GM18505 (cell line): ENCODE data around the gene NELL1.

ENCODE experiments used
- ATAC-seq: cut with Tn5 transposase; IDR thresholded peaks from one replicate; pipeline ENCODE4 v1.9.1; 2021; ENCODE audit not compliant: unreplicated experiment
- POLR2A ChIP-seq: IDR thresholded peaks from 4 replicates; pipeline ENCODE4 v1.6.1; 2011; ENCODE audit warnings: borderline replicate concordance; ENCODE audit not compliant: insufficient read depth, insufficient read length; ENCODE audit errors: extremely low read depth

Gene NELL1

GRCh38 chr11:20934516-20934915 lies 265.1 kb downstream of the NELL1 start:
- ATAC-seq: no peak
- TF ChIP-seq POLR2A: no peak

DNA sequence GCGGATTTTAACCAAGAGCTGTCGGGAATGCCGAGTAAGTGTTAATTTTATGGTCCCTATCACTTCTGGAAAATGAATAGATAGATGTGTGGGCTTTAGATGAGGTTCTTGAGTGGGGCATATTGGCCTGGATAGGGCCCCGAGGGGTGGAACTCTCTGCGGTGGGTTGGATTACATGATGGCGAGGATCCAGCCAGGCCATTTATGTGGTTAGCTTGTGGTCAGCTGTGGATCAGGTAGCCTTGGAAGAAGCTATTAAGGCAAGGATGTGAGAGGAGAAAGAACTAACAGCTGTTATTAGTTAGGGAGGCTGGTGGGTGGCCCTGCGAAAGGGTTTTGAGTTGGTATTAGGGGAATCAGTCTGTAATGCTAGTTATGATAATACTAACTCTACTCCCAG lies 268.4 kb downstream of the NELL1 start:
- TF ChIP-seq POLR2A: no peak
- ATAC-seq: no peak

- no peak for ATAC-seq
- no peak for TF ChIP-seq POLR2A
Measured at GRCh38 chr11:20949585-20949984, 280.2 kb downstream of the NELL1 start.

GRCh38 chr11:20962581-20962980 lies 293.2 kb downstream of the NELL1 start:
- no peak for ATAC-seq
- TF ChIP-seq POLR2A: no peak

DNA sequence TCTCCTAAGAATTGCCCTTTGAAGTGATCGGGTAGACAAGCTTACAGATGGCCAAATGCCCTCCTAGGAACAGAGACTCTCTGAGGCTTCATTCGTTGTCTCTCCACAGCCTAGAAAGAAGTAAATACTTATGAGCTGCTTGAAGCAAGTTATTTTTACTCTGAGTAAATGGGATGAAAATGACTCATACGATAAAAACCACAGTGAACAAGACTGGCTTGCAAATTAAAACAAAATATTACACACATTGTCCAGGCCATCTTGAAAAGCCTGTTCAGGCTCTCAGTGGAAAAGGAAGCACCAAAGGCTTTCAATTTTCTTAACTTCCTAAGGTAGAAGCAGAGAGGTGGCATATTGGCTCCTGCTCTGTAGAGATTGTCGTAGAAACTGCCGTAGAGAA lies 294.2 kb downstream of the NELL1 start:
- TF ChIP-seq POLR2A: no peak
- no peak for ATAC-seq

DNA sequence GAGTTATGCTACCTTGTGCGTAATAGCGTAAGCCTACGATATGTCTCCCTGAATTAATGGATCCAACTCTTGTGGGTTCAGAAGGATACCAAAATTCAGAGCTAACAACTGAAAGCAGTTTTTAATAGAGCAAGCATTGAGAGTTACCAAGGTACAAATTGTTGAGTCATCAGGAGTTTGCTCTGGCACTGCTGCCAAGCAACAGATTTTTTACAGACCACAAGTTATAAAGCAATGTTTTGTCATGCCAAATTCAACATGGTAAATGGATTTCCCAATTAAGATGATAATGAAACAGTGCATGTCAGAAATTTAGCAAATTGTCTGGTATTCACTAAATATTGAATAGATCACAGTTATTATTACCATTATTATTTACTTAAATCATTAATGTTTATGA lies 295.6 kb downstream of the NELL1 start:
- ATAC-seq: no peak
- no peak for TF ChIP-seq POLR2A

DNA sequence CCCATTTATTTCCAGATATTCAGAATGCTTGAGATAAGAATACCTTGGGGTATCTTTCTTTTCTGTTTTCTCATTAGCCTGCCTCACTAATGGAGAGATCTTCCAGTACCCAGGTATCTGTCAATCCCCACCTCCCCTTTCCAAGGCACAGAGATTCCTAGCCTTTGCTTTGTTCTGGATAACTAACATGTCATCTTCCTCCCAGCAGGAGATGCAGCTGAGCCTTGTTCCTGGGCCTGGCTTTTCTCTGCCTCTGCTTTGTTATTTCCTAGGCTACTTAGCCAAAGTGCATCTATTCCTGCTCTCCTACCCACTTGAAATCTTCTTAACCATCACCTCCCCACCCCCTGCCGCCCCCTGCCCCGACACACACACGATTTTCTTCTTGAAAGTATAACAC lies 297.1 kb downstream of the NELL1 start:
- no peak for TF ChIP-seq POLR2A
- ATAC-seq: no peak

DNA sequence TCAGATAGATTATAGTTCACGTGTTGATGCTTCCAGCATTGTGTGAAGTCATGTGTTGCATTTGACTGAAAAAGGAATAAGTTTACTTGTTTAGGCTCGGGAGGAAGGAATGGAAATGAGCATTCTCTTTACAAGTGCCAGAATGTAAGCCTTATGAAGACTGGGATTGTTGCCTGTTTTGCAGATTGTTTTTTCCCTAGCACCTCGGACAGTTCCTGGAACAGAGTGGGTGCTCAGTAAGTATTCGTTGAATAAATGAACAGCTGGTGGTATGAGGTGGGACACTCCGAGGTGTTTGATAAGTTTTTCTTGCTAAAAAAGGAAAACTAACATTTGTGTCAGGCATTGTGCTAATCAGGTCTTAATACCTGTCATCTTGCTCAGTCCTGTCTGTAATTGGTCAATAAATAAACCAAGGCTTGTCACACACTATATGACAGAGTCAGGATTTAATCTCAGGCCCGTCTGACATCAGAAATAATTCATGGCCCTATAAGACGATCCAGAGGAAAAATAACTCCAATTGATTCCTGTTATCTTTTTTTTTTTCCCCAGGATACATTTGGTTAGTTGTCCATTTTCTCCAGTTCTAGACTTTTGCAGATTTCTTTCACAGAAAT lies 304.7 kb downstream of the NELL1 start:
- TF ChIP-seq POLR2A: no peak
- no peak for ATAC-seq

- no peak for TF ChIP-seq POLR2A
- no peak for ATAC-seq
Measured at GRCh38 chr11:20980736-20981135, 311.4 kb downstream of the NELL1 start.

GRCh38 chr11:20990447-20990846 lies 321.1 kb downstream of the NELL1 start:
- no peak for TF ChIP-seq POLR2A
- ATAC-seq: no peak

GRCh38 chr11:20991471-20991870 lies 322.1 kb downstream of the NELL1 start:
- no peak for ATAC-seq
- no peak for TF ChIP-seq POLR2A

DNA sequence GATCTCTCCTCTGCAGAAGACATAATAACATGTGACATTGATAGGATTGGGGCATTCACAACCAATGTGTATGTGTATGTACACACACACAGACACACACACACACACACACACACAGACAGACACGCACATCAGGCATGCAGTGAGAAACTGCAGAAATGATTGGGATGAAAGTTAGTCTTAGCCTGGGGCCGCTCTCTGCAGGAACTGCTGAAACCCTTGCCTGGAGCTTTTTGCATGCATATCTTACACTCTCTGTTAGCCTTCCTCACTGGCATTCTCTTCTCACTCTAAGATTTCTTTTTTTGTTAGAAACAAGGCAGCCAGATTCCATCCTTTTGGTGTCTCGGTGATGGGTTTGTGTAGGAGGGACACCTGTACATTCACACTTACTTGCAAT lies 337.9 kb downstream of the NELL1 start:
- TF ChIP-seq POLR2A: no peak

DNA sequence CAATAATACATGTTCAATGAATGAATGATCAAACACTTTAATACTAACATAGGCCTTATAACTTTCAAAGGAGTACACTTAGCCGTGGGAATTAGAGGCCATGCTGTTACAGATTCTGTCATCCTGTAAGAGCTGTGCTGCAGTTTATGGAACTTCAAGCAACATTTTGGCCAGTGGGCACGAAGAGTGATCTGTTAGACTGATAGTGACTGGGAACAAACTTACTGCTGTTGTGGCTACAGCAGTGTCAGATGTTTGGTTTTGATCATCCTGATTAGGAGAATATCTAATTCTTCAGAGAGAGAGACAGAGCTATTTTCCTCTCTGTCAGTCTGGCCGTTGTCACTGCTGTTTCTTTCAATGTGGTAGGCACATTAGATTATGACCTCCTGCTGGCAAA lies 348.9 kb downstream of the NELL1 start:
- no peak for ATAC-seq

More for the DNA sequence above, 337.9 kb downstream of the NELL1 start:
- ATAC-seq: no peak

GRCh38 chr11:21026685-21027084 lies 357.3 kb downstream of the NELL1 start:
- no peak for TF ChIP-seq POLR2A

More for the DNA sequence above, 348.9 kb downstream of the NELL1 start:
- no peak for TF ChIP-seq POLR2A

GRCh38 chr11:21037850-21038249 lies 368.5 kb downstream of the NELL1 start:
- no peak for ATAC-seq
- TF ChIP-seq POLR2A: no peak

More at GRCh38 chr11:21026685-21027084, 357.3 kb downstream of the NELL1 start:
- ATAC-seq: no peak

GRCh38 chr11:21038801-21039200 lies 369.4 kb downstream of the NELL1 start:
- no peak for ATAC-seq
- no peak for TF ChIP-seq POLR2A

- no peak for ATAC-seq
- TF ChIP-seq POLR2A: no peak
Measured at GRCh38 chr11:21040630-21041029, 371.2 kb downstream of the NELL1 start.
